HG02870 (cell line): ENCODE results near the gene ARAP1.

Source experiments
- ATAC-seq: cut with Tn5 transposase; IDR thresholded peaks from one replicate; pipeline ENCODE4 v1.9.1; 2021; ENCODE audit warnings: mild to moderate bottlenecking, moderate library complexity; ENCODE audit not compliant: unreplicated experiment

Gene ARAP1

GRCh38 chr11:72642043-72642883, 109.9 kb downstream of the ARAP1 start:
- no peak for ATAC-seq

GRCh38 chr11:72641522-72642042, 110.6 kb downstream of the ARAP1 start:
- ATAC-seq, result no peak

- ATAC-seq, result no peak
Measured at GRCh38 chr11:72639502-72640375, 112.5 kb downstream of the ARAP1 start.

DNA sequence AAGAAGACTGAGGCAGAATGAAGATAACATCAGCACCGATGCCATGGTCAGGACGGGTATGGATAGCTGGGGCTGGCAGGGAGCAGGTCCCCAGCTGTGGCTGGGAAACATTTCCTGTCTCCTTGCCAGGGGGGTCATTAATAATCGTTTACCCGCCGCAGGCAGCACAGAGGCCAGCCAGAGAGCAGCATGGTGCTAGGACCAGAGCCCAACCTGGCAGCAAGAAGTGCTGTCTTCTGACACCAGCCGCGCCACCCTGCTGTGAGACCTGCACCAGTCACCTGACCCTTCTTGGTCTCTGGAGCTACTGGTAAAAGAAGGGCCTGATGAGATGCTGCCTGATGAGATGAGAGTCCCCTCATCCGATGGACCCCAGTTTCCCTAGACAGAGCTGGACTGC, 114.3 kb downstream of the ARAP1 start:
- ATAC-seq, result no peak

GRCh38 chr11:72637198-72637597, 115.0 kb downstream of the ARAP1 start:
- ATAC-seq, result no peak

- no peak for ATAC-seq
Measured at GRCh38 chr11:72636376-72636775, 115.8 kb downstream of the ARAP1 start.

DNA sequence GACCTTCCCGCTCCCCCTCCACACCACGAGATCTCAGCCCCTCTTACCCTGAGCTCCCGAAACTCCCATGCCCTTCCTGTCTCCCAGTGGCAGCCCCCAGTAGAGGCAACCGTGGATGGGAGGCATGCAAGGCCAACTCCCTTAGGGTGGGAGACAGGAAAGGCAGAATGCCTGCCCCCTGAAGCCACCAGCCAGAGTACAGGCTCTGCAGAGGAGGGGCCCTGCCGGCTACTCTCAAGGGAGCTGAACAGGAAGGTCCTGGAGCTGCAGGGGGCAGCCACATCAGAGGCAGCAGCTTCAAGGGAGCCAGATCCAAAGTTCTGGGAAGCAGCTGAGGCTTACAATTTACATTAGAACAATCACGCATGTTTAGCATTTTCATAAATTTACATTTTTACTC, 116.3 kb downstream of the ARAP1 start:
- no peak for ATAC-seq

DNA sequence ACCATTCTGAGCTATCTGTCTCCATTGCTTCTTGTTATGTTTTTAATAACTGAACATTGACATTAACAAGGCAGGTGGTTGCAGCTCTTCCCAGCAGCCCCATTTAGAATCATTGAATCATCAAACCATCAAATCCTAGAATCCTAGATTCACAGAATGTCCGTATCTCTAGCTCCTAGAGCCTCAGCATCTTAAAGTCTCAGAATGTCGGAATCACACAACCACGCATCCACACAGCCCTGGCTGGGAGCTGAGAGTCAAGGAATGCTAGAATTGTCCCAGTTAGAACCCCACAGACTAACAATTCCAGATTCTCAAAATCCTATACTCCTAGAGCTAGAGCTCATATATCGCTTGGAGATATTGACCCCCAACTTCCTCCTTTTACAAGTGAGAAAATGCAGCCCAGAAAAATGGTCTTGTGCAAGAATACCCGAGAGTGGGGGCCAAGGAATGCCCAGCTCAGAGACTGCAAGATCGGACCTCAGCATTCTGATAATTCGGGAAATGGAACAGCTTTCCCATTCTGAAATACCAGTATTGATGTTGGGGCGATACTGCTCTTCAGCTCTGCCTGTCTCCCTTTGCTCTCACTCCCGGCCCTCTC, 116.8 kb downstream of the ARAP1 start:
- no peak for ATAC-seq
